Measurements from ENCODE around the gene CCR7.

CCR7 gene

GRCh38 chr17:40564883-40565768 lies at the start of gene CCR7:
Gene CCR7 (minus strand): TSS chr17:40565472. CDS start chr17:40565409, 63 bp downstream.
- no peak for FAIRE-seq

GRCh38 chr17:40614431-40615067 lies 49.3 kb upstream of the CCR7 start:
- no peak for FAIRE-seq

GRCh38 chr17:40613467-40614154 lies 48.3 kb upstream of the CCR7 start:
- FAIRE-seq, result no peak

GRCh38 chr17:40612599-40613244 lies 47.5 kb upstream of the CCR7 start:
- FAIRE-seq, result no peak

GRCh38 chr17:40611840-40612474 lies 46.7 kb upstream of the CCR7 start:
- no peak for FAIRE-seq

- FAIRE-seq, result no peak
Measured at GRCh38 chr17:40610359-40610758, 45.1 kb upstream of the CCR7 start.

GRCh38 chr17:40608061-40608581 lies 42.8 kb upstream of the CCR7 start:
- FAIRE-seq, result no peak

GRCh38 chr17:40607641-40608040 lies 42.4 kb upstream of the CCR7 start:
- no peak for FAIRE-seq

GRCh38 chr17:40606548-40607353 lies 41.5 kb upstream of the CCR7 start:
- FAIRE-seq, result no peak

GRCh38 chr17:40605306-40605705 lies 40.0 kb upstream of the CCR7 start:
- FAIRE-seq, result no peak

GRCh38 chr17:40604327-40605080 lies 39.2 kb upstream of the CCR7 start:
- FAIRE-seq, result no peak

- FAIRE-seq, result no peak
Measured at GRCh38 chr17:40602445-40603443, 37.5 kb upstream of the CCR7 start.

- FAIRE-seq, result no peak
Measured at GRCh38 chr17:40600486-40601046, 35.3 kb upstream of the CCR7 start.

GRCh38 chr17:40599468-40599763 lies 34.1 kb upstream of the CCR7 start:
- no peak for FAIRE-seq

- FAIRE-seq, result no peak
Measured at GRCh38 chr17:40598619-40599467, 33.6 kb upstream of the CCR7 start.

GRCh38 chr17:40598301-40598618 lies 33.0 kb upstream of the CCR7 start:
- FAIRE-seq, result no peak

- FAIRE-seq, result no peak
Measured at GRCh38 chr17:40597556-40598300, 32.5 kb upstream of the CCR7 start.

- no peak for FAIRE-seq
Measured at GRCh38 chr17:40597156-40597555, 31.9 kb upstream of the CCR7 start.
